Glutamatergic neuron (in vitro differentiated cells): ENCODE data around the gene ROBO4. TPM values are rescaled to one million over a fixed set of nuclear protein-coding genes. Genes with fewer than 3 reads are reported as not detected.

Source experiments
- DNase-seq: peaks from one replicate; pipeline ENCODE4 v3.0.0; 2022
- H3K27ac Mint-ChIP-seq: one replicate; pipeline ENCODE4 v1.8.0; 2020; ENCODE audit warnings: mild to moderate bottlenecking, mixed read lengths, inconsistent platforms; ENCODE audit not compliant: unreplicated experiment
- H3K27me3 Mint-ChIP-seq: one replicate; pipeline ENCODE4 v1.8.0; 2020; ENCODE audit warnings: mild to moderate bottlenecking, moderate library complexity, mixed read lengths, inconsistent platforms; ENCODE audit not compliant: unreplicated experiment
- H3K36me3 Mint-ChIP-seq: one replicate; pipeline ENCODE4 v1.8.0; 2020; ENCODE audit warnings: mild to moderate bottlenecking, mixed read lengths, inconsistent platforms; ENCODE audit not compliant: unreplicated experiment
- H3K4me1 Mint-ChIP-seq: one replicate; pipeline ENCODE4 v1.8.0; 2020; ENCODE audit warnings: mild to moderate bottlenecking, low read depth, mixed read lengths, inconsistent platforms; ENCODE audit not compliant: unreplicated experiment
- H3K4me3 Mint-ChIP-seq: one replicate; pipeline ENCODE4 v1.8.0; 2020; ENCODE audit warnings: mild to moderate bottlenecking, mixed read lengths, inconsistent platforms; ENCODE audit not compliant: unreplicated experiment
- H3K9me3 Mint-ChIP-seq: one replicate; pipeline ENCODE4 v1.8.0; 2020; ENCODE audit warnings: mild to moderate bottlenecking, moderate library complexity, mixed read lengths, inconsistent platforms; ENCODE audit not compliant: unreplicated experiment
- CTCF ChIP-seq: fragments of 200-600 bp; sonication (generic); IDR thresholded peaks from one replicate; pipeline ENCODE4 v1.5.0; 2021; ENCODE audit not compliant: partially characterized antibody, unreplicated experiment
- total RNA-seq: library from RNA; stranded (reverse); fragmentation: NEBNext Ultra II Directional; extraction: Animal tissue kit (Norgen Biotek cat#: 25700); gene quantifications from one replicate; pipeline ENCODE4 v1.2.1, GENCODE V29; 2021; ENCODE audit not compliant: unreplicated experiment

ROBO4 gene
- total RNA-seq, 1 donor from 2014 or later: not detected

DNA sequence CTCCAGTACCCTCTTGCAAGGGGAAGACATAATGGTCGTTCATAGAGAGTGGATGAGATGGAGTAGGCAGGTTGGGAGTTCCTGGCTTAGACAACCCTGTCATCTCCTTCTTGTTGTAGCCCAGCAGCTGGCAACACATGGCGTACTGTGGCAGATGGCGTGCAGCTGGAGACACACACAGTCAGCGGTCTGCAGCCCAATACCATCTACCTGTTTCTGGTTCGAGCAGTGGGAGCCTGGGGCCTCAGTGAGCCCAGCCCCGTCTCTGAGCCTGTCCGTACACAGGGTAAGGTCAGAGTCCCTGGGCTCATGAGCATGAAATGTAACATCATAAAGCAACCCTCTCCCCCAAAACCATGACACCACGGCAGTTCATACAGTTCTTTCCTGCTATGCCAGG is 23.7 kb downstream of the ROBO4 start:
- peaks cover 1% of the 10 kb centered on the region for H3K9me3 Mint-ChIP-seq
- H3K27me3 Mint-ChIP-seq: peaks cover 38% of the 10 kb centered on the region
- H3K36me3 Mint-ChIP-seq: no peaks in the 10 kb centered on the region
- TF ChIP-seq CTCF: no peak
- H3K4me1 Mint-ChIP-seq: peaks cover 7% of the 10 kb centered on the region
- peak overlapping the region; percentile 5 for H3K4me3 Mint-ChIP-seq
- no peak for DNase-seq
- H3K27ac Mint-ChIP-seq: peak overlapping the region; percentile 3

DNA sequence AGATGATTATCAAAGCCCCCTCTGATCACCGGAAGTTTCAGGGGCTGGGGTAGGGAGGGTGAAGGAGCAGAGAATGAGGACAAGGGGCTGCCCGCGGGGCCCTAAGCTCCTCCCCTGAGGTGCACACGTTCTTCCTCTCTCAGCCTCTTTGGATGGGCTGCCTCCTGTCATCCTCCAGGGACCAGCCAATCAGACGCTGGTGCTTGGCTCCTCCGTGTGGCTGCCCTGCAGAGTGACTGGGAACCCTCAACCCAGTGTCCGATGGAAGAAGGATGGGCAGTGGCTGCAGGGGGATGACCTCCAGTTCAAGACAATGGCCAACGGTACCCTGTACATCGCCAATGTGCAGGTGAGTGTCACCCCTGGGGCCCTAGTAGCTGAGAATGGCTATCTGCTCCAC is 24.9 kb downstream of the ROBO4 start:
- peaks cover 8% of the 10 kb centered on the region for H3K4me1 Mint-ChIP-seq
- no peak for DNase-seq
- no peak overlapping the region for H3K27ac Mint-ChIP-seq
- peaks cover 33% of the 10 kb centered on the region for H3K27me3 Mint-ChIP-seq
- no peak overlapping the region for H3K4me3 Mint-ChIP-seq
- TF ChIP-seq CTCF: no peak
- H3K36me3 Mint-ChIP-seq: no peaks in the 10 kb centered on the region
- peaks cover 1% of the 10 kb centered on the region for H3K9me3 Mint-ChIP-seq

DNA sequence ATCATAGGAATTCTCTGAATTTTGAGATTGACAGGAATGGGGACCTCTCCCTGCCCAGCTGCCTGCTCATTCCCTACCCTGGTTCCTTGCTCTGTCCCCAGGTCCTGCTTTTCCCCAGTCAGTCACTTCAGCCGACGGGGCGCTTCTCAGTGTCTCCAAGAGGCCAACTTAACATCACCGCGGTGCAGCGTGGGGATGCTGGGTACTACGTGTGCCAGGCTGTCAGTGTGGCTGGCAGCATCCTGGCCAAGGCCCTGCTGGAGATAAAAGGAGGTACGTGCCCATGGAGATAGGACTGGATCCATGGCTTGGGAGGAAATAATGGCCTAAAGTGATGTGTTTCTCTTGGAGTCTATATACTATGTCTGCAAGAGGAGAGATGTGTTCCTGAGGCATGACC is 25.4 kb downstream of the ROBO4 start:
- H3K27me3 Mint-ChIP-seq: peaks cover 34% of the 10 kb centered on the region
- H3K9me3 Mint-ChIP-seq: peaks cover 1% of the 10 kb centered on the region
- peaks cover 11% of the 10 kb centered on the region for H3K4me1 Mint-ChIP-seq
- no peak overlapping the region for H3K27ac Mint-ChIP-seq
- no peak overlapping the region for H3K4me3 Mint-ChIP-seq
- DNase-seq: no peak
- TF ChIP-seq CTCF: no peak
- no peaks in the 10 kb centered on the region for H3K36me3 Mint-ChIP-seq

GRCh38 chr11:124870430-124870829 is 27.2 kb downstream of the ROBO4 start:
- Mint-ChIP-seq H3K4me1 (peaks cover 12% of the 10 kb centered on the region), H3K9me3 (no peaks in the 10 kb centered on the region), H3K27ac (no peak overlapping the region), H3K27me3 (peaks cover 35% of the 10 kb centered on the region), H3K36me3 (no peaks in the 10 kb centered on the region), H3K4me3 (no peak overlapping the region)
- TF ChIP-seq CTCF: no peak
- no peak for DNase-seq

DNA sequence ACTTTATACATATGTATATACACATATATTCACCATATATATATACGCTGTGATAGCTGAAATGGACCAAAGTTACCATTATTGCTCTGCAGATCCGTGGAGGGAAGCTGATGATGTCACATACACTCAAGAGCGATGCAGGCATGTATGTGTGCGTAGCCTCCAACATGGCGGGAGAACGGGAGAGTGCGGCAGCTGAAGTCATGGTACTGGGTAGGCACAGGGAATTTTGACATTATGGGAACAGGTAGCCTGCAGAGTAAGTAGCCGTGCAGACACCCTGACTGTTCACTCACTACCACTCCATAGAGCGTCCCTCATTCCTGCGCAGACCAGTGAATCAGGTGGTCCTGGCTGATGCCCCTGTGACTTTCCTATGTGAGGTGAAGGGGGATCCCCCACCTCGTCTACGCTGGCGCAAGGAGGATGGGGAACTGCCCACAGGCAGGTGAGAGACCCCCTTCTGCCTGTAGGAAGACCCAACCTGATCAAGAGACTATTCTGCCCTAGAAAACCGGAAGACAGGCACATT is 27.7 kb downstream of the ROBO4 start:
- H3K27ac Mint-ChIP-seq: no peak overlapping the region
- H3K36me3 Mint-ChIP-seq: no peaks in the 10 kb centered on the region
- peaks cover 35% of the 10 kb centered on the region for H3K27me3 Mint-ChIP-seq

More for the DNA sequence above, 27.7 kb downstream of the ROBO4 start:
- no peak for TF ChIP-seq CTCF
- H3K9me3 Mint-ChIP-seq: no peaks in the 10 kb centered on the region
- DNase-seq: no peak
- H3K4me3 Mint-ChIP-seq: no peak overlapping the region
- peaks cover 12% of the 10 kb centered on the region for H3K4me1 Mint-ChIP-seq
